GM20000 (cell line): ENCODE data around the gene COPS8.

ENCODE experiments used
- DNase-seq: peaks from one replicate; pipeline ENCODE4 v3.0.0; 2012; ENCODE audit warnings: low spot score
- TF ChIP-seq, protein P1 (sequence below): IDR thresholded peaks from 2 replicates; pipeline ENCODE4 v1.5.1; 2012; ENCODE audit warnings: mild to moderate bottlenecking, control low read depth; ENCODE audit errors: extremely low read depth, missing control alignments

Gene COPS8

DNA sequence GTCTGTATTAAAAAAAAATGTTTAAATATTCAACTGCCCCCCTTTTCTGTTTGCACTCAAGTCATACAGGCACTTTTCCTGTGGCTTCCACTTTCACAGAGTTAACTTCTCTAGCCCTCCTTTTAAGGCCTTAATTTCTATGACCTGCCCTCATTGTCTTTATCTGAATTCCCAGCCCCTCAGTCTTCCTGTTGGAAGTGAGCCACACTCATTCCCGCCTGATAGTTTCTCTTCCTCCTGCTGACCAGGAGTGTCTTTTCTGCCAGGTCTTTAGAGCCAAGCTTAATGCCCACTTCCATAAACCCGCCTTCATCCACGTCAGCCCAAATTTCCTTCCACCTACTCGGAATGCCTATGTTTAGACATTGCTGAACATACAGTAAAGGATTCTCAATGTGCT, 10.5 kb downstream of the COPS8 start:
- DNase-seq = no peak
- TF ChIP-seq, protein P1, sequence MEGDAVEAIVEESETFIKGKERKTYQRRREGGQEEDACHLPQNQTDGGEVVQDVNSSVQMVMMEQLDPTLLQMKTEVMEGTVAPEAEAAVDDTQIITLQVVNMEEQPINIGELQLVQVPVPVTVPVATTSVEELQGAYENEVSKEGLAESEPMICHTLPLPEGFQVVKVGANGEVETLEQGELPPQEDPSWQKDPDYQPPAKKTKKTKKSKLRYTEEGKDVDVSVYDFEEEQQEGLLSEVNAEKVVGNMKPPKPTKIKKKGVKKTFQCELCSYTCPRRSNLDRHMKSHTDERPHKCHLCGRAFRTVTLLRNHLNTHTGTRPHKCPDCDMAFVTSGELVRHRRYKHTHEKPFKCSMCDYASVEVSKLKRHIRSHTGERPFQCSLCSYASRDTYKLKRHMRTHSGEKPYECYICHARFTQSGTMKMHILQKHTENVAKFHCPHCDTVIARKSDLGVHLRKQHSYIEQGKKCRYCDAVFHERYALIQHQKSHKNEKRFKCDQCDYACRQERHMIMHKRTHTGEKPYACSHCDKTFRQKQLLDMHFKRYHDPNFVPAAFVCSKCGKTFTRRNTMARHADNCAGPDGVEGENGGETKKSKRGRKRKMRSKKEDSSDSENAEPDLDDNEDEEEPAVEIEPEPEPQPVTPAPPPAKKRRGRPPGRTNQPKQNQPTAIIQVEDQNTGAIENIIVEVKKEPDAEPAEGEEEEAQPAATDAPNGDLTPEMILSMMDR = no peak

DNA sequence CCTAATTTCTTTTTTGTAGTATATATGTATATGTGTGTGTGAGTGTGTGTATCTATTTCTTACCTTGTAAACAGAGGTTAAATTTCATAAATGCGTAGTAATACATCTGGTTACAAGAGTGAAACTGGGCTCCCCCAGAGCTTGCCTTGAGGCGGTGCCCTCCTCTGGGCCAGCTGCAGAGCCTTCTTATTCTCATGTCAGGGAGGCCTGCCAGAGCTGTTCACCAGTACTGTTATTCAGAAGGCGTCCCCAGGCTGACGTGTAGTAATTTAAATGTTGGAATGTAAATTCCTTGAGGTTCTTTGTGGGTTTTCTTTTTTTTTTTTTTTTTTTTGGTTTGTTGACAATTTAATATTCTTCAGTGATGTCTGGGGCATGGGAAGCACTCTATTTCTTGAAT, 11.2 kb downstream of the COPS8 start:
- no peak for DNase-seq
- TF ChIP-seq, protein P1 = no peak

DNA sequence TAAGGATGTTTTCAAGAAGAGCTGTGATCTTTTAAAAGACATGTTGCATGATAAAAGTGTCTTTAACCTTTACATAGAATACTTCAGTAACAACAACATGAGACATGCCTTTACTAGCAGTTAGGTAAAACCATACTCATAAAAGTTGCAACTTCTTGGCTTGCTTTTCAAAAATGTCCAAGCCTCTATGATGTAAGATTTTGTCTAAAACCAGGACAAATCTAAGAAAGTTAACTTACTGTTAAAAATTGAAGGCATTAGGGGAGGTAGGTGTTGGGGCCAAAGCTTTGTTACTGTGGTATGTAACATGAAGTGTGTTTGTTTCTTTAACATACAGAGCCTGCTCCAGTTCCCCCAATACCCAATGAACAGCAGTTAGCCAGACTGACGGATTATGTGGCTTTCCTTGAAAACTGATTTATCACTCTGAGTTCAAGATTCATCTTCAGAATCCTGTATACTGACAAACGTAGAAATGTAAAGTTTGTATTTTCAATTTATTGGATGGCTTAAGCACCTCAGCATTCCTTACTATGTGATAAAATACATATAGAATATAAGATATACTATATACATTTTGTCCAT, 11.7 kb downstream of the COPS8 start:
- TF ChIP-seq, protein P1 = no peak
- DNase-seq = no peak

DNA sequence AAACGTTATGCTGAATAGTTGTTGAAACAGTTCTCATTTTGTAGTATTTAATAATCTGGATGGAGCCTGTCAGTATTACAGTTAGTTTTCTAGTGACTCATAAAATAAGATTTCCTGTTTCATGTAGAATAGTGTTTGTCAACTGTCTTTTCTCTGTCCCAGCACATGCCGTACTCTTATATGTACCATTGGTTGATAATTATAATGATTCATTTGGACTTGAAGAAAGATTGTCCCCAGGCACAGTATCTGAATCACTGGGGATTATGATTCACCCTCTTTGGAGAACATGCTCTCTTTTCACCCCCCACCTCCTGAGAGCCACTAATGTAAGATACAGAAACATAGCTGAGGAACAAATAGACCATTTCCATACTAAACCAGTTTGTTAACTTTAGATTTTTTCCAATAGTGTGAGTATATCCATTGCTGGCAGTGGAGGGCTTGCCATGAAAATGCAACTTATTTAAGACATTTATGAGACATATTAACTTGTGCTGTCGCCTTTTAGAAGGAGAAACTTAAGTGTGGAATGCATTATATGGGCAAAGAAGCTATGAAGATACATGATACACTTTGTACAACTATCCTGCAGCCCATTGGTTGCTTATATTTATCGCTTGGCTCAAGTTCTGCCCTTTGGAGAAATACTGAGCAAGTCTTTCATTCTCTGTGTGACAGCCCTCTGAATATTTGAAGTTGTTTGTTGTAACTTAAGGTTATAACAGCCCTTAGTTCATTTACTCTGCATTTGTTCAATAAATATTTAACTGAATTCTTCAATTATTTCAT, 12.4 kb downstream of the COPS8 start:
- TF ChIP-seq, protein P1 = no peak
- DNase-seq = no peak

DNA sequence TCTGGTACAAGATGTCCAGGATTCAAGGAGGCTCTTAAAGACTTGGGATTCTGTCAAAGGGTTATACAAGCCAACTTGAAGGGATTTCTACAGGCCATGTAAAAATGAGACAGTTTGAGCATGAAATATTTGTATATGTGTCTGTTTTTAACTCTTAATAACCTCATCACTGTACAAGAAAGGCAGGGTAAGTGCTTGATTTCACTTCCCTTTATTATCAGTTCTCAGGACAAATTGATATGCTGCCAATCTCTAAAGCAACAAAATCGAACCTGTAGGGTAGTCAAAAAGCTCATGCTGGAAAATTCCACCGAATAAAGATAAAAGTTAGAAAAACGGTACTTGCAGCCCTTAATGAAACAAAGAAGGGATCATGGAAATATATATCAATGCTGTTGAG, 14.1 kb downstream of the COPS8 start:
- no peak for DNase-seq
- TF ChIP-seq, protein P1 = no peak

DNA sequence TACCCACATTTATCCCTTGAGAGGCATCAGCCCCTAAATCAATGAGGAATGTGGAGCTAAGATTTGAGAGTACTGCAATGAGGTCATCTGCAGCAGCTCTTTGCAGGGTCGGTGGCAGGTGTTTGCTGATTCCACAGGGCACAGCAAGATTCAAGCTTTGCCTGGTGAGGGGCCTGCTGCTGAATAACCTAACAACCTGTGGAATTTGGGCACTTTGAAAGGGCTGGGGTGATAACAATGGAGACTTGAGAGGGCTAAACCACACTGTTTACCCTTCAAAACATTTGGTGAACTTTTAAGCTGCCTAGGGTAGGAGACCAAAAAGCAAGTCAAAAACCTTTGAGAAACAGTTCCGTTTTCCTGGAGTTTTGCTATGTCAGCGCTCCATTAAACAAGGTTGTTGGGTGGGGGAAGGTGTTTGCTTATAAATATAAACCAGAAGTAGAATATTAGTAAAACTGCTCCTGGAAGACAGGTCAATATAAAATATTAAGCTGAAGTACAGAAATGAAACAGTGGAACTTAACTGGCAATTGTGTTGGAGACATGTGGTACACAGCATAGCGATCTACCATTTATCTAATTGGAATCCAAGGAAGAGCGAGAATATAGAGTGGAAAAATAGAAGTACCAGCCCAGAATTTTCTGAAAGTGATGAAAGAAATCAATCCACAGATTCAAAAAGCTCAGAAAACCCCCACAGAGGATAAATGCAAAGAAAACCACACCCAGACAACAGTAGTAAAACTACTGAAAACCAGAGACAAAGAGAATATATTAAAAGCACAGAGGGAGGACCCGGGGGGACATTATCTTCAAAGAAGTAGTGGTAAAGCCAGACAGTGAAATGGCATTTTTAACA, 15.7 kb downstream of the COPS8 start:
- TF ChIP-seq, protein P1 = no peak

DNA sequence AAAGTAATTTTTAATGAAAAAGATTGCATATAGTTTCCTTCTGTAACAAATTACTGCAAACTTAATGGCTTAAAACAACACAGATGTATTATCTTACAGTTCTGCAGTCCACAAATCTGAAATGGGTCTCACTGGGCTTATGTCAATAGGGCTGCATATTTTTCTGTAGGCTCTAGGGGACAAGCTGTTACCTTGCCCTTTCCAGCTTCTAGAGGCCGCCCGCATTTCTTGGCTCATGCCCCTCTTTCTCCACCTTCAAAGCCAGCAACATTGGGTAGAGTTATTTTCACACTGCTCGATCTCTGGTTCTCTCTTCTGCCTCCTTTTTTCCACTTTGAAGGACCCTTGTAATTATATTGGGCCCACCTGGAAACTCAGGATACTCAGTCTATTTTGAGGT, 16.7 kb downstream of the COPS8 start:
- TF ChIP-seq, protein P1 = no peak
- DNase-seq = no peak

More for the DNA sequence above, 15.7 kb downstream of the COPS8 start:
- no peak for DNase-seq
